Measurements from ENCODE around the gene MIF4GD. TPM values are rescaled to one million over a fixed set of nuclear protein-coding genes. Genes with fewer than 3 reads are reported as not detected.

MIF4GD gene
- total and polyA plus RNA-seq, 2 of the 4 experiments (the other 2 are of a cell fraction) = 4.1 to 6.9 TPM

GRCh38 chr17:75231071-75231470 is 40.0 kb downstream of the MIF4GD start:
- Histone ChIP-seq H3K4me3 (ENCODE audit: insufficient read depth, low read depth, low read length) (no peak overlapping the region), H3K27me3 (ENCODE audit: control insufficient read depth, insufficient read depth, low read length) (no peaks in the 10 kb centered on the region), H4K20me1 (ENCODE audit: insufficient read depth, low read length) (no peaks in the 10 kb centered on the region), H2AFZ (replicated peaks; ENCODE audit: low read length, poor library complexity) (no peak overlapping the region), H3K27ac (ENCODE audit: insufficient read depth, low read length) (no peak overlapping the region), H3K23ac (ENCODE audit: low read depth, low read length) (no peak overlapping the region), H2BK120ac (ENCODE audit: low read depth, low read length) (no peak overlapping the region), H3K9me1 (ENCODE audit: insufficient read depth, low read length) (no peaks in the 10 kb centered on the region), H3K14ac (replicated peaks; ENCODE audit: low read depth, low read length) (no peak overlapping the region), H2BK15ac (ENCODE audit: low read depth, low read length) (no peak overlapping the region), H3K56ac (ENCODE audit: extremely low read depth, insufficient read depth, low read length) (no peak overlapping the region), H2BK20ac (ENCODE audit: low read depth, low read length) (no peak overlapping the region), H2AK9ac (replicated peaks; ENCODE audit: low read depth, low read length, poor library complexity) (no peak overlapping the region), H2BK5ac (ENCODE audit: low read depth, low read length, poor library complexity, severe bottlenecking) (no peak overlapping the region), H3K79me1 (ENCODE audit: low read depth in 1 of 2, low read length in 2 of 2) (peaks cover 2 to 13% of the 10 kb centered on the region in 2 experiments; a peak in 2 of 4 replicates), H4K91ac (ENCODE audit: insufficient read depth, low read depth, low read length) (no peak overlapping the region), H3K9ac (ENCODE audit: low read depth, low read length) (no peak overlapping the region), H4K5ac (ENCODE audit: low read depth, low read length) (no peak overlapping the region), H3K4ac (ENCODE audit: low read depth, low read length) (no peak overlapping the region), H3K36me3 (ENCODE audit: control insufficient read depth, insufficient read depth, low read length) (peaks cover 64% of the 10 kb centered on the region), H3K4me2 (ENCODE audit: low read depth, low read length) (no peak overlapping the region), H3K18ac (ENCODE audit: low read depth, low read length) (no peak overlapping the region), H3K9me3 (ENCODE audit: control insufficient read depth, insufficient read depth, low read length) (no peaks in the 10 kb centered on the region), H2AK5ac (ENCODE audit: low read depth, low read length) (no peak overlapping the region), H4K8ac (ENCODE audit: low read depth in 2 of 2, low read length in 2 of 2) (no peak overlapping the region), H3K4me1 (ENCODE audit: control insufficient read depth, insufficient read depth, low read length) (no peaks in the 10 kb centered on the region)
- ATAC-seq (ENCODE audit: low read depth) (no peak), DNase-seq (no peak)
- intact Hi-C loops (cut with micrococcal nuclease) (no loop called here), dilution Hi-C loops (cut with HindIII; ENCODE audit: low sequenced_read_pairs, unreplicated experiment) (no loop called here), in situ Hi-C loops (cut with MboI; ENCODE audit: low sequenced_read_pairs) (no loop called here)
- TF ChIP-seq FOS (IDR thresholded peaks at IDR 0.05; ENCODE audit: low read depth, low read length) = no peak
- TF ChIP-seq MXI1 (IDR thresholded peaks at IDR 0.05; ENCODE audit: borderline replicate concordance, low read depth, low read length) = no peak
- TF ChIP-seq USF2 (IDR thresholded peaks at IDR 0.05; ENCODE audit: low read depth, low read length) = no peak
- no peak for TF ChIP-seq CEBPB (IDR thresholded peaks at IDR 0.05; ENCODE audit: low read depth, low read length)
- TF ChIP-seq ELK1 (IDR thresholded peaks at IDR 0.05; ENCODE audit: borderline replicate concordance, low read depth, low read length) = no peak
- no peak for TF ChIP-seq POLR2A (IDR thresholded peaks at IDR 0.05; ENCODE audit: low read depth, low read length)
- TF ChIP-seq SMC3 (IDR thresholded peaks at IDR 0.05; ENCODE audit: low read depth, low read length) = no peak
- no peak for TF ChIP-seq RFX5 (IDR thresholded peaks at IDR 0.05; ENCODE audit: low read depth, low read length)
- TF ChIP-seq MAFK (IDR thresholded peaks at IDR 0.05; ENCODE audit: low read depth, low read length) = no peak
- TF ChIP-seq CHD1 (IDR thresholded peaks at IDR 0.05; ENCODE audit: low read depth, low read length) = no peak
- CTCF ChIA-PET = no interaction called here
- no TSS peak for BruUV-seq (replicated peaks)
- 100% methylated on average over 1 of the region's 8 CpGs; no CpG with 5 or more reads in 1 of the 2 experiments for WGBS, 2 experiments (ENCODE audit: extremely low coverage in 2 of 2, insufficient read length in 1 of 2)
- POLR2A ChIA-PET (ENCODE audit: unreplicated experiment) = no interaction called here

All from IMR-90 (cell line).